Neural cell (in vitro differentiated cells): ENCODE data around the gene DLK1.

Source experiments
- EP300 ChIP-seq: fragments of 450-650 bp; conservative IDR thresholded peaks from 2 replicates; pipeline ENCODE4 v1.6.1; 2014; ENCODE audit warnings: antibody characterized with exemption, mild to moderate bottlenecking, moderate library complexity; ENCODE audit not compliant: poor library complexity, severe bottlenecking
- TAF1 ChIP-seq: IDR thresholded peaks from 2 replicates; pipeline ENCODE4 v1.6.1; 2012; ENCODE audit warnings: low read depth
- TF ChIP-seq, protein P1 (sequence below): fragments of 450-650 bp; IDR thresholded peaks from 2 replicates; pipeline ENCODE4 v1.5.1; 2014; ENCODE audit warnings: antibody characterized with exemption, mild to moderate bottlenecking, moderate library complexity; ENCODE audit not compliant: poor library complexity, severe bottlenecking
- TF ChIP-seq, protein P2 (sequence below): IDR thresholded peaks from 2 replicates; pipeline ENCODE4 v1.6.1; 2012; ENCODE audit warnings: borderline replicate concordance

DNA sequence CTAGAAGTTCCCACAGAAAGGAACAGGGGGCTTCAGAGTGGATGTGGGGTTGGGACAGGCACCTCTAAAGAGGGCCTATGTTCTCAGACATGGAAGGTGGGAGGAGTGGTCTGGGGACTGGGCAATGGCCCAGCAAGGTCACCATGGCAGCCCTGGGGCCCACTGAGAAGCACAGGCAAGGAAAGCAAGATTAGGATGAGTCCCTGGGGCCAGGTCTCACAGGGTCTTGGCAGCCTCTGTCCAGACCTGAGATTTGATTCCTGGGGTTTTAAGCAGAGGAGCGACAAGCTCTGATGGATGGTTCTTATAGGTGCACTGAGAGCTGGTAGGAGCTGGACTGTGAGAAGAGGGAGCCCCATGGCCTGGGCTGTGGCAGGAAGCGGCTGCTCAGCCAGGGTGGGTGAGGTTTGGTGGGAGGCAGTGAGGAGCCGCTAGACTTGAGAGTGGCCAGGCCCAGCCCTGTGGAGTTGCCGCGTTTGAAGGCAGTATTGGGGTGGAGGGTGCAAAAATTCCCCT, 44.0 kb downstream of the DLK1 start:
- no peak for TF ChIP-seq TAF1
- TF ChIP-seq, protein P1, sequence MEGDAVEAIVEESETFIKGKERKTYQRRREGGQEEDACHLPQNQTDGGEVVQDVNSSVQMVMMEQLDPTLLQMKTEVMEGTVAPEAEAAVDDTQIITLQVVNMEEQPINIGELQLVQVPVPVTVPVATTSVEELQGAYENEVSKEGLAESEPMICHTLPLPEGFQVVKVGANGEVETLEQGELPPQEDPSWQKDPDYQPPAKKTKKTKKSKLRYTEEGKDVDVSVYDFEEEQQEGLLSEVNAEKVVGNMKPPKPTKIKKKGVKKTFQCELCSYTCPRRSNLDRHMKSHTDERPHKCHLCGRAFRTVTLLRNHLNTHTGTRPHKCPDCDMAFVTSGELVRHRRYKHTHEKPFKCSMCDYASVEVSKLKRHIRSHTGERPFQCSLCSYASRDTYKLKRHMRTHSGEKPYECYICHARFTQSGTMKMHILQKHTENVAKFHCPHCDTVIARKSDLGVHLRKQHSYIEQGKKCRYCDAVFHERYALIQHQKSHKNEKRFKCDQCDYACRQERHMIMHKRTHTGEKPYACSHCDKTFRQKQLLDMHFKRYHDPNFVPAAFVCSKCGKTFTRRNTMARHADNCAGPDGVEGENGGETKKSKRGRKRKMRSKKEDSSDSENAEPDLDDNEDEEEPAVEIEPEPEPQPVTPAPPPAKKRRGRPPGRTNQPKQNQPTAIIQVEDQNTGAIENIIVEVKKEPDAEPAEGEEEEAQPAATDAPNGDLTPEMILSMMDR, result no peak
- TF ChIP-seq EP300, result no peak
- TF ChIP-seq, protein P2, sequence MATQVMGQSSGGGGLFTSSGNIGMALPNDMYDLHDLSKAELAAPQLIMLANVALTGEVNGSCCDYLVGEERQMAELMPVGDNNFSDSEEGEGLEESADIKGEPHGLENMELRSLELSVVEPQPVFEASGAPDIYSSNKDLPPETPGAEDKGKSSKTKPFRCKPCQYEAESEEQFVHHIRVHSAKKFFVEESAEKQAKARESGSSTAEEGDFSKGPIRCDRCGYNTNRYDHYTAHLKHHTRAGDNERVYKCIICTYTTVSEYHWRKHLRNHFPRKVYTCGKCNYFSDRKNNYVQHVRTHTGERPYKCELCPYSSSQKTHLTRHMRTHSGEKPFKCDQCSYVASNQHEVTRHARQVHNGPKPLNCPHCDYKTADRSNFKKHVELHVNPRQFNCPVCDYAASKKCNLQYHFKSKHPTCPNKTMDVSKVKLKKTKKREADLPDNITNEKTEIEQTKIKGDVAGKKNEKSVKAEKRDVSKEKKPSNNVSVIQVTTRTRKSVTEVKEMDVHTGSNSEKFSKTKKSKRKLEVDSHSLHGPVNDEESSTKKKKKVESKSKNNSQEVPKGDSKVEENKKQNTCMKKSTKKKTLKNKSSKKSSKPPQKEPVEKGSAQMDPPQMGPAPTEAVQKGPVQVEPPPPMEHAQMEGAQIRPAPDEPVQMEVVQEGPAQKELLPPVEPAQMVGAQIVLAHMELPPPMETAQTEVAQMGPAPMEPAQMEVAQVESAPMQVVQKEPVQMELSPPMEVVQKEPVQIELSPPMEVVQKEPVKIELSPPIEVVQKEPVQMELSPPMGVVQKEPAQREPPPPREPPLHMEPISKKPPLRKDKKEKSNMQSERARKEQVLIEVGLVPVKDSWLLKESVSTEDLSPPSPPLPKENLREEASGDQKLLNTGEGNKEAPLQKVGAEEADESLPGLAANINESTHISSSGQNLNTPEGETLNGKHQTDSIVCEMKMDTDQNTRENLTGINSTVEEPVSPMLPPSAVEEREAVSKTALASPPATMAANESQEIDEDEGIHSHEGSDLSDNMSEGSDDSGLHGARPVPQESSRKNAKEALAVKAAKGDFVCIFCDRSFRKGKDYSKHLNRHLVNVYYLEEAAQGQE, result no peak
